ENCODE data around the gene SERGEF. TPM values are rescaled to one million over a fixed set of nuclear protein-coding genes. Genes with fewer than 3 reads are reported as not detected.

SERGEF gene
- total and polyA plus RNA-seq, 2 of the 13 experiments (the other 11 are each of a cell fraction or from before 2014, with no cell fraction given): 54.5 to 114 TPM

GRCh38 chr11:17979770-17980371 lies 33.0 kb downstream of the SERGEF start:
- intact Hi-C loops (cut with micrococcal nuclease; ENCODE audit: unreplicated experiment) (loop anchor here (2.0 kb wide), 1 partner anchor 381 kb away; no protein-coding TSS in a partner anchor), in situ Hi-C loops (cut with HindIII; ENCODE audit: extremely low pct_ligation_motif_present, low pct_unique_long_range_greater_than_20kb) (loop anchor here (5.0 to 10.0 kb wide), 2 partner anchors 218 to 375 kb away; no protein-coding TSS in a partner anchor)
- Histone ChIP-seq H3K27me3 (ENCODE audit: control insufficient read depth in 1 of 2, insufficient read depth in 2 of 2, low read length in 2 of 2) (no peaks in the 10 kb centered on the region), H3K9ac (ENCODE audit: insufficient read depth, low read depth, low read length) (no peak overlapping the region), H3K4me3 (replicated peaks in 1 of 3; ENCODE audit: insufficient read depth in 1 of 3, low read depth in 2 of 3, low read length in 3 of 3) (no peak overlapping the region), H3K36me3 (replicated peaks in 1 of 2; ENCODE audit: control insufficient read depth in 1 of 2, insufficient read depth in 2 of 2, low read length in 2 of 2) (peaks cover 10 to 61% of the 10 kb centered on the region in 2 experiments), H3K4me2 (ENCODE audit: low read depth, low read length) (no peak overlapping the region), H4K20me1 (ENCODE audit: insufficient read depth, low read length) (peaks cover 13% of the 10 kb centered on the region), H3K4me1 (ENCODE audit: insufficient read depth, low read length) (peaks cover 33% of the 10 kb centered on the region), H2AFZ (ENCODE audit: low read length) (no peak overlapping the region), H3K9me3 (ENCODE audit: low read length) (no peaks in the 10 kb centered on the region), H3K79me2 (ENCODE audit: insufficient read depth, low read length) (no peaks in the 10 kb centered on the region), H3K27ac (ENCODE audit: extremely low read length, insufficient read depth, low read length) (no peak overlapping the region)
- ChIA-PET CTCF (ENCODE audit: low intra/inter-chr PET ratio, low total read pairs) (interaction anchor here (0.6 to 4.1 kb wide), 3 partner anchors 33 to 249 kb away, joined by 3 to 44 read pairs (median 40); partner anchors contain the start of gene SERGEF), POLR2A (no interaction called here)
- DNase-seq (ENCODE audit: low spot score) (peak; percentile 31), ATAC-seq (peak; percentile 64), FAIRE-seq (peak; percentile 52)
- BruUV-seq (replicated peaks): no TSS peak
- 32% methylated on average over 7 of the region's 7 CpGs for WGBS (ENCODE audit: low lambda C conversion rate)
- TF ChIP-seq ZNF670 (CRISPR knock-in tag; IDR thresholded peaks at IDR 0.05; ENCODE audit: borderline replicate concordance): no peak
- no peak for TF ChIP-seq HNRNPUL1 (IDR thresholded peaks at IDR 0.05; ENCODE audit: low read depth, low read length)
- no peak for TF ChIP-seq SIX1 (CRISPR knock-in tag; IDR thresholded peaks at IDR 0.05; ENCODE audit: borderline replicate concordance)
- TF ChIP-seq RAD21 (CRISPR knock-in tag; IDR thresholded peaks at IDR 0.05): peak; percentile 41; the same call in 1 of the 2 replicates
- TF ChIP-seq FOXA1 (IDR thresholded peaks at IDR 0.05): no peak
- 0 out of 2 replicates have a peak, but pooled peaks have one; percentile 28 for TF ChIP-seq FOXA1 (CRISPR knock-in tag; IDR thresholded peaks at IDR 0.05)
- TF ChIP-seq ZNF318 (CRISPR knock-in tag; IDR thresholded peaks at IDR 0.05): no peak
- 0 out of 2 replicates have a peak, but pooled peaks have one; percentile 41 for TF ChIP-seq ARID3A (IDR thresholded peaks at IDR 0.05; ENCODE audit: low read depth, low read length)
- TF ChIP-seq ZNF101 (CRISPR knock-in tag; IDR thresholded peaks at IDR 0.05; ENCODE audit: borderline replicate concordance, low read depth): no peak
- TF ChIP-seq PBX2 (CRISPR knock-in tag; IDR thresholded peaks at IDR 0.05): peak; percentile 82
- no peak for TF ChIP-seq PCBP1 (IDR thresholded peaks at IDR 0.05; ENCODE audit: borderline replicate concordance, low read depth, low read length)
- TF ChIP-seq STAG1 (CRISPR knock-in tag; IDR thresholded peaks at IDR 0.05): peak; percentile 64
- no peak for TF ChIP-seq GABPB1 (CRISPR knock-in tag; IDR thresholded peaks at IDR 0.05)
